H1 (cell line): ENCODE results near the gene SEPTIN2. TPM values are rescaled to one million over a fixed set of nuclear protein-coding genes. Genes with fewer than 3 reads are reported as not detected.

ENCODE experiments used
- BACH1 ChIP-seq: IDR thresholded peaks from 2 replicates; pipeline ENCODE4 v1.6.1; 2012; ENCODE audit warnings: low read length, improper control_type of control experiment
- POLR2AphosphoS5 ChIP-seq: IDR thresholded peaks from 2 replicates; pipeline ENCODE4 v1.6.1; 2011; ENCODE audit warnings: low read depth, low read length
- RNF2 ChIP-seq: fragments of 200-900, 300-1000 bp; sonication (generic); IDR thresholded peaks from 2 replicates; pipeline ENCODE4 v1.7.1; 2016; ENCODE audit warnings: borderline replicate concordance, low read depth, mild to moderate bottlenecking, antibody characterized with exemption, low read length; ENCODE audit not compliant: poor library complexity, severe bottlenecking; ENCODE audit errors: missing control alignments
- SP2 ChIP-seq: IDR thresholded peaks from 2 replicates; pipeline ENCODE4 v1.6.1; 2012; ENCODE audit warnings: mild to moderate bottlenecking, low read length, inconsistent platforms
- TCF12 ChIP-seq: IDR thresholded peaks from 2 replicates; pipeline ENCODE4 v1.6.1; 2011; ENCODE audit warnings: low read depth, mild to moderate bottlenecking, low read length
- polyA plus RNA-seq, 7 experiments: library from polyadenylated mRNA; depleted of rRNA in 3 of 7; stranded (reverse) in 5 of 7; unstranded in 2 of 7; fragments of >200 nt in 5 of 7; fragments of 200-250 nt in 2 of 7; gene quantifications; 1 replicate in 5 of 7; 2 replicates in 1 of 7; 4 replicates in 1 of 7; pipeline versions ENCODE4 v1.2.1 to v1.2.3, GENCODE V29; 2011 to 2013; ENCODE audit warnings: missing spikeins in 2 of 7, mixed read lengths in 2 of 7
- total RNA-seq: library from RNA; stranded (reverse); fragmentation: NEBNext Ultra II Directional; extraction: Animal tissue kit (Norgen Biotek cat#: 25700); gene quantifications from 2 replicates; pipeline ENCODE4 v1.2.1, GENCODE V29; 2021
- TF ChIP-seq, protein P1 (sequence below): fragments of 300-600 bp; sonication (generic); IDR thresholded peaks from 2 replicates; pipeline ENCODE4 v1.7.1; 2012; ENCODE audit warnings: low read length, moderate library complexity, mild to moderate bottlenecking, inconsistent platforms; ENCODE audit not compliant: insufficient replicate concordance
- TF ChIP-seq, protein P2 (sequence below): IDR thresholded peaks from 2 replicates; pipeline ENCODE4 v1.6.1; 2011; ENCODE audit warnings: low read depth, mild to moderate bottlenecking, low read length; ENCODE audit not compliant: insufficient read depth

The SEPTIN2 gene
- total and polyA plus RNA-seq, 2 of the 8 experiments (the other 6 are each of a cell fraction or from before 2014, with no cell fraction given) = 392 to 650 TPM

DNA sequence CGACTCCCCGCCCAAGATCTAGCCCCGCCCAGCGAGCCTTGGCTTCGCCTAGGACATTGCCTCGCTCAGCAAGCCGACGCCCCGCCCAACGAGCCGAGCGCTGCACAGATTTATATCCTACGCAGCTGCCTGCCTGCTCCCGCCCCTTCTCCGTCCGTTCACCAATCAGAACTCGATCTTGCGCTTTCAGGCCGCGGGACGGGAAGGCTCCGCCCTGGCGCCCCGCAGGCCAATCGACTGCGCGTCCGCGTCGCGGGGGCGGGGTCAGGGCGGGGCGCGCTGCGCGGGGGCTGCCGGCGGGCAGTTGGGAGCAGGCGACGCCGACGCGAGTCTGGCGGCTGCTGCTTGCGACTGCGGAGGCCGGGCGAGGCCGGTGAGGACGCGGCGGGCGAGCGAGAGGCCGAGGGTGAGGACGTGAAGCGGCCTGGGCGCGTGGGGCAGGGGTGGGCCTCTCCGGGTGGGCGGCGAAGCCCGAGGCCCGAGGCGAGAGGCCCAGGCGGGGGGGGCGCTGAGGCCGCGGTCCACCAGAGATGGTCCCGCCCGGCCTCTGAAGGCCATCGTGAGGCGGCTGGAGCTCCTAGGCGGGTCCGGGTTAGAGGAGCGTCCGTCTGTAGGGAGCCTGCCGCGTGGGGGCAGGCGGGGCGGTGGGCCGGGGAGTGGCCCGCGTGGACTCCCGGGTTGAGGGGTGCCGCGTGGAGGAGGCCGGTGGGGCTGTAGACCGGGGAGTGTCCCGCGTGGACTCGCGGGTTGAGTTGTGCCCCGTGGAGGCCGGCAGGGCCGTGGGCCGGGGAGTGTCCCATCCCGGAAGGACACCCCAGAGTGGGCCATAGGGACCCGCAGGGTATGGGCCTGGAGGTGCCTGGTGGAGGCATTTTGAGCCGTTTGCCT, 40.5 kb downstream of the SEPTIN2 start, which contains the start of gene FARP2 (continued):
- TF ChIP-seq, protein P1, sequence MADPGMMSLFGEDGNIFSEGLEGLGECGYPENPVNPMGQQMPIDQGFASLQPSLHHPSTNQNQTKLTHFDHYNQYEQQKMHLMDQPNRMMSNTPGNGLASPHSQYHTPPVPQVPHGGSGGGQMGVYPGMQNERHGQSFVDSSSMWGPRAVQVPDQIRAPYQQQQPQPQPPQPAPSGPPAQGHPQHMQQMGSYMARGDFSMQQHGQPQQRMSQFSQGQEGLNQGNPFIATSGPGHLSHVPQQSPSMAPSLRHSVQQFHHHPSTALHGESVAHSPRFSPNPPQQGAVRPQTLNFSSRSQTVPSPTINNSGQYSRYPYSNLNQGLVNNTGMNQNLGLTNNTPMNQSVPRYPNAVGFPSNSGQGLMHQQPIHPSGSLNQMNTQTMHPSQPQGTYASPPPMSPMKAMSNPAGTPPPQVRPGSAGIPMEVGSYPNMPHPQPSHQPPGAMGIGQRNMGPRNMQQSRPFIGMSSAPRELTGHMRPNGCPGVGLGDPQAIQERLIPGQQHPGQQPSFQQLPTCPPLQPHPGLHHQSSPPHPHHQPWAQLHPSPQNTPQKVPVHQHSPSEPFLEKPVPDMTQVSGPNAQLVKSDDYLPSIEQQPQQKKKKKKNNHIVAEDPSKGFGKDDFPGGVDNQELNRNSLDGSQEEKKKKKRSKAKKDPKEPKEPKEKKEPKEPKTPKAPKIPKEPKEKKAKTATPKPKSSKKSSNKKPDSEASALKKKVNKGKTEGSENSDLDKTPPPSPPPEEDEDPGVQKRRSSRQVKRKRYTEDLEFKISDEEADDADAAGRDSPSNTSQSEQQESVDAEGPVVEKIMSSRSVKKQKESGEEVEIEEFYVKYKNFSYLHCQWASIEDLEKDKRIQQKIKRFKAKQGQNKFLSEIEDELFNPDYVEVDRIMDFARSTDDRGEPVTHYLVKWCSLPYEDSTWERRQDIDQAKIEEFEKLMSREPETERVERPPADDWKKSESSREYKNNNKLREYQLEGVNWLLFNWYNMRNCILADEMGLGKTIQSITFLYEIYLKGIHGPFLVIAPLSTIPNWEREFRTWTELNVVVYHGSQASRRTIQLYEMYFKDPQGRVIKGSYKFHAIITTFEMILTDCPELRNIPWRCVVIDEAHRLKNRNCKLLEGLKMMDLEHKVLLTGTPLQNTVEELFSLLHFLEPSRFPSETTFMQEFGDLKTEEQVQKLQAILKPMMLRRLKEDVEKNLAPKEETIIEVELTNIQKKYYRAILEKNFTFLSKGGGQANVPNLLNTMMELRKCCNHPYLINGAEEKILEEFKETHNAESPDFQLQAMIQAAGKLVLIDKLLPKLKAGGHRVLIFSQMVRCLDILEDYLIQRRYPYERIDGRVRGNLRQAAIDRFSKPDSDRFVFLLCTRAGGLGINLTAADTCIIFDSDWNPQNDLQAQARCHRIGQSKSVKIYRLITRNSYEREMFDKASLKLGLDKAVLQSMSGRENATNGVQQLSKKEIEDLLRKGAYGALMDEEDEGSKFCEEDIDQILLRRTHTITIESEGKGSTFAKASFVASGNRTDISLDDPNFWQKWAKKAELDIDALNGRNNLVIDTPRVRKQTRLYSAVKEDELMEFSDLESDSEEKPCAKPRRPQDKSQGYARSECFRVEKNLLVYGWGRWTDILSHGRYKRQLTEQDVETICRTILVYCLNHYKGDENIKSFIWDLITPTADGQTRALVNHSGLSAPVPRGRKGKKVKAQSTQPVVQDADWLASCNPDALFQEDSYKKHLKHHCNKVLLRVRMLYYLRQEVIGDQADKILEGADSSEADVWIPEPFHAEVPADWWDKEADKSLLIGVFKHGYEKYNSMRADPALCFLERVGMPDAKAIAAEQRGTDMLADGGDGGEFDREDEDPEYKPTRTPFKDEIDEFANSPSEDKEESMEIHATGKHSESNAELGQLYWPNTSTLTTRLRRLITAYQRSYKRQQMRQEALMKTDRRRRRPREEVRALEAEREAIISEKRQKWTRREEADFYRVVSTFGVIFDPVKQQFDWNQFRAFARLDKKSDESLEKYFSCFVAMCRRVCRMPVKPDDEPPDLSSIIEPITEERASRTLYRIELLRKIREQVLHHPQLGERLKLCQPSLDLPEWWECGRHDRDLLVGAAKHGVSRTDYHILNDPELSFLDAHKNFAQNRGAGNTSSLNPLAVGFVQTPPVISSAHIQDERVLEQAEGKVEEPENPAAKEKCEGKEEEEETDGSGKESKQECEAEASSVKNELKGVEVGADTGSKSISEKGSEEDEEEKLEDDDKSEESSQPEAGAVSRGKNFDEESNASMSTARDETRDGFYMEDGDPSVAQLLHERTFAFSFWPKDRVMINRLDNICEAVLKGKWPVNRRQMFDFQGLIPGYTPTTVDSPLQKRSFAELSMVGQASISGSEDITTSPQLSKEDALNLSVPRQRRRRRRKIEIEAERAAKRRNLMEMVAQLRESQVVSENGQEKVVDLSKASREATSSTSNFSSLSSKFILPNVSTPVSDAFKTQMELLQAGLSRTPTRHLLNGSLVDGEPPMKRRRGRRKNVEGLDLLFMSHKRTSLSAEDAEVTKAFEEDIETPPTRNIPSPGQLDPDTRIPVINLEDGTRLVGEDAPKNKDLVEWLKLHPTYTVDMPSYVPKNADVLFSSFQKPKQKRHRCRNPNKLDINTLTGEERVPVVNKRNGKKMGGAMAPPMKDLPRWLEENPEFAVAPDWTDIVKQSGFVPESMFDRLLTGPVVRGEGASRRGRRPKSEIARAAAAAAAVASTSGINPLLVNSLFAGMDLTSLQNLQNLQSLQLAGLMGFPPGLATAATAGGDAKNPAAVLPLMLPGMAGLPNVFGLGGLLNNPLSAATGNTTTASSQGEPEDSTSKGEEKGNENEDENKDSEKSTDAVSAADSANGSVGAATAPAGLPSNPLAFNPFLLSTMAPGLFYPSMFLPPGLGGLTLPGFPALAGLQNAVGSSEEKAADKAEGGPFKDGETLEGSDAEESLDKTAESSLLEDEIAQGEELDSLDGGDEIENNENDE = no peak
- TF ChIP-seq POLR2AphosphoS5 (peak; percentile 93), BACH1 (peak; percentile 33; the same call in 1 of the 2 replicates), RNF2 (no peak), SP2 (no peak), TCF12 (no peak)
- TF ChIP-seq, protein P2, sequence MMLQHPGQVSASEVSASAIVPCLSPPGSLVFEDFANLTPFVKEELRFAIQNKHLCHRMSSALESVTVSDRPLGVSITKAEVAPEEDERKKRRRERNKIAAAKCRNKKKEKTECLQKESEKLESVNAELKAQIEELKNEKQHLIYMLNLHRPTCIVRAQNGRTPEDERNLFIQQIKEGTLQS = no peak
